ENCODE results near the gene GGA1.

- no peak for TF ChIP-seq CTCF (IDR thresholded peaks at IDR 0.05)
- peak in 2 of 3 donors; percentile 50 to 55 for TF ChIP-seq POLR2AphosphoS5 (IDR thresholded peaks at IDR 0.05)
- no peak for TF ChIP-seq POLR2A (IDR thresholded peaks at IDR 0.05)
Measured at GRCh38 chr22:37559901-37560607, 48.6 kb upstream of the GGA1 start, which contains the start of gene CDC42EP1.

All from breast epithelium (tissue), 3 donors.